Choroid plexus epithelial cell (primary cell): Measurements from ENCODE around the gene ADAM12.

ENCODE experiments used
- DNase-seq: peaks from one replicate; pipeline ENCODE4 v3.0.0-alpha.2; 2010; ENCODE audit warnings: low read depth
- H3K4me3 ChIP-seq: 2 replicates; pipeline ENCODE4 v1.5.1; 2011; ENCODE audit warnings: low read depth, mild to moderate bottlenecking, control low read depth, low read length, moderate library complexity
- CTCF ChIP-seq: conservative IDR thresholded peaks from 2 replicates; pipeline ENCODE4 v1.5.1; 2011; ENCODE audit warnings: low read depth, mild to moderate bottlenecking, control low read depth, inconsistent platforms, low read length, moderate library complexity

Gene ADAM12

GRCh38 chr10:126207851-126208250, 180.4 kb downstream of the ADAM12 start:
- no peak for TF ChIP-seq CTCF

GRCh38 chr10:126207313-126207771, 180.9 kb downstream of the ADAM12 start:
- no peak for TF ChIP-seq CTCF
- no peak overlapping the region for H3K4me3 ChIP-seq
- no peak for DNase-seq

More at GRCh38 chr10:126207851-126208250, 180.4 kb downstream of the ADAM12 start:
- DNase-seq, result no peak
- no peak overlapping the region for H3K4me3 ChIP-seq

DNA sequence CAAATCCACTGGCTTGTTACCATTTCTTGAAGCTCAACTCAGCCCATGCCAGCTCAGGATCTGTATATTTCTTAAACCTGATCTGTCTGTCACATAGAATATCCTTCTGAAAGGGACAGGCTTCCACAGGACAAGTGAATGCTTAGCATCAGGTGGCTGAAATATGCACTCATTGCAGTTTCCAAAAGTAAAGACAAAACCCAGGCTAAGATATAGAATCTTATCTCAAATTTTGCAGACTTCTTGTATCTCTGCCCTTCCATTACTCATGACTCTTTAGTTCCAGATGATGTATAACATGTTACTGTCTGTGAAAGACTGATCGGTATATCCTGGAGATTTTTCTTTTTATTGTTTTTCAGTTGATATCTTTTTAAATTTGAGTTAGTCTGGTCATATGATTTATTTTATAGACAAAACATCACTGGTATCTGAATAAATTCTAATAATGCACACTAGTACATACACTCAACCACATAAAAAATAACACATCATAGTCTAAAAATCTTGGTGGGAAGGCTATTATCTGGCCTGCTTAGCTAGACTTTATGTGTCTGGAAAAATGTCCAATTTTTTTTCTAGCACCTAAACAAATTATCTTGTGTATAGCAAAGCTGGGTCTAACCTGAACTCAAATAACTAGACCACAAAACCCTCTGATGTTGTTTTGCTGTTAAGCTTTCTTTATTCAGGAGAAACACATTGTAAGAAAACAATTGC, 182.6 kb downstream of the ADAM12 start:
- no peak for DNase-seq
- no peak overlapping the region for H3K4me3 ChIP-seq
- no peak for TF ChIP-seq CTCF

GRCh38 chr10:126204320-126204719, 184.0 kb downstream of the ADAM12 start:
- DNase-seq, result no peak
- no peak for TF ChIP-seq CTCF
- no peak overlapping the region for H3K4me3 ChIP-seq

- TF ChIP-seq CTCF, result no peak
- no peak overlapping the region for H3K4me3 ChIP-seq
- no peak for DNase-seq
Measured at GRCh38 chr10:126203746-126204145, 184.5 kb downstream of the ADAM12 start.

GRCh38 chr10:126201603-126202002, 186.7 kb downstream of the ADAM12 start:
- DNase-seq, result no peak
- no peak for TF ChIP-seq CTCF
- no peak overlapping the region for H3K4me3 ChIP-seq

DNA sequence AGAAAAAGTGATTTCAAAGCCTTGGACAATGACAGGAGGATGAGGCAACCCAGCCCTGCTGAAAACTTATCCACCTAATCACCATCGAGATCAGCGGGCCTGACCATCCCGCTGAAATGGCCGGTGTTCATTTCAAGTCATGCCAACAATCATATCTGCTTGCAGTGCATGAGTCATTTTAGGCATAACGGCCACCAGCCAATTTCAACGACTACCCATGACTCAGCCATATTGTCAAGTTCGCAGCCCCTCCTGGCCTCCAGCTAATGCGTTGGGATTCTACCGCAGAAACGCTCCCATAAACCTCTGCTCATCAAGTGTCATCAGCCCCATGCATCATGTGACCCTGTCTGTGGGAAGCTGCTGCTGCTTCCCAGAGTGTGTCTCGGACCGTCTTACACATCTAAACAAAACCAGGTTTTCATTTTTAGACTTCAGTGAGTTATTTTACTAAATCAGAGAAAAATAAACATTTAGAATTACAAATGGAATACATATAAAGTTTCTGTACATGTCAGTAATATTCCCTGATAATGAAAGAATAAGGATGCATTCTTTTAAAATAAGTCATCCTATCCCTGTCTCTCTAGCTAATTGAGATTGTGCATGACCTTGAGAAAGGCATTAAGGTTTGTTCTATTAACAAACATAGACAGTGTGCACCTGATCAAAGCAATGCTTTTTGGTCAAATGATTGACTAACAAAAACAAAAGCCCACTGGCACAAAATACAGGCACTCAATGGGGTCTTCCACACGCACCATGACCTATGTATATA, 188.9 kb downstream of the ADAM12 start:
- no peak overlapping the region for H3K4me3 ChIP-seq
- no peak for TF ChIP-seq CTCF
- DNase-seq, result peak; percentile 97
